Cerebellar cortex (tissue), 1 donor: ENCODE data around the gene EFNA5.

Experiments
- DNase-seq: peaks from one replicate; pipeline ENCODE4 v3.0.0-alpha.2; 2015; ENCODE audit warnings: low spot score

Gene EFNA5

GRCh38 chr5:107544476-107544875 is 126.3 kb downstream of the EFNA5 start:
- no peak for DNase-seq

GRCh38 chr5:107543868-107544267 is 126.9 kb downstream of the EFNA5 start:
- no peak for DNase-seq

GRCh38 chr5:107542831-107543231 is 127.9 kb downstream of the EFNA5 start:
- no peak for DNase-seq

GRCh38 chr5:107542428-107542827 is 128.3 kb downstream of the EFNA5 start:
- DNase-seq, result no peak

- no peak for DNase-seq
Observed at GRCh38 chr5:107541400-107541799, 129.3 kb downstream of the EFNA5 start.

GRCh38 chr5:107539726-107540330 is 130.9 kb downstream of the EFNA5 start:
- no peak for DNase-seq

GRCh38 chr5:107538805-107539445 is 131.8 kb downstream of the EFNA5 start:
- no peak for DNase-seq

GRCh38 chr5:107538331-107538730 is 132.4 kb downstream of the EFNA5 start:
- DNase-seq, result no peak

GRCh38 chr5:107535849-107536248 is 134.9 kb downstream of the EFNA5 start:
- no peak for DNase-seq

- DNase-seq, result no peak
Observed at GRCh38 chr5:107533910-107534876, 136.5 kb downstream of the EFNA5 start.

- no peak for DNase-seq
Observed at GRCh38 chr5:107532916-107533315, 137.8 kb downstream of the EFNA5 start.

GRCh38 chr5:107532169-107532878 is 138.4 kb downstream of the EFNA5 start:
- DNase-seq, result peak; percentile 38

GRCh38 chr5:107531308-107531707 is 139.4 kb downstream of the EFNA5 start:
- no peak for DNase-seq

GRCh38 chr5:107529618-107530017 is 141.1 kb downstream of the EFNA5 start:
- no peak for DNase-seq

GRCh38 chr5:107526270-107526937 is 144.3 kb downstream of the EFNA5 start:
- no peak for DNase-seq

GRCh38 chr5:107524111-107524510 is 146.6 kb downstream of the EFNA5 start:
- DNase-seq, result no peak

- DNase-seq, result no peak
Observed at GRCh38 chr5:107523029-107523680, 147.6 kb downstream of the EFNA5 start.

GRCh38 chr5:107522456-107522855 is 148.3 kb downstream of the EFNA5 start:
- no peak for DNase-seq

- DNase-seq, result no peak
Observed at GRCh38 chr5:107519900-107520354, 150.8 kb downstream of the EFNA5 start.

- DNase-seq, result no peak
Observed at GRCh38 chr5:107518616-107519015, 152.1 kb downstream of the EFNA5 start.

- no peak for DNase-seq
Observed at GRCh38 chr5:107518190-107518589, 152.5 kb downstream of the EFNA5 start.
